Measurements from ENCODE around the gene KIF3C. TPM values are rescaled to one million over a fixed set of nuclear protein-coding genes. Genes with fewer than 3 reads are reported as not detected.

The KIF3C gene
- total and polyA plus RNA-seq, 2 of the 8 experiments (the other 6 are each of a cell fraction or from before 2014, with no cell fraction given), result 13.4 to 58.1 TPM

DNA sequence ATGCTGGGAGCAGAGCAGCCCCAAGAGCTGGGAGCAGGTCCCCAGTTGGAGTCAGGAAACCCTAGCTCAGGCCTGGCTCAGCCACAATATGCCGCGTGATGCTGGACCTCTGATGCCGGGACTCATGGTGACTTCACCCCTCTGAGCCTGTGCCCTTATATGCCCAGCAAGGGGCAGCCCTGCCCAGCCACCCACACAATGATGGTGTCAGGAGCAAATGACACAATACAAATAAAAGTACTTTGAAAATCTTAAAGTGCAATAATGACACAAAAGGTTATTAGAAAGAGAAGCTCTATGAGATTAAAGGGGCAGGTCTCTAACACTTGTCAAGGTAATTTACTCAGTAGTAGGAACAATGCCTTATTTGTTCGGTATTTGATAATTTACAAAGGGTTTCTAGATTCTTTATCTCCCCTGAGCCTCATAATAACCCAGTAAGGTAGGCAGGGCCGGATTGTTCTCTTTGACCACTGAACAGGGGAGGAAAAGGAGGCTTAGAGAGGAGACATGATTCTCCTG, 18.3 kb upstream of the KIF3C start:
- H4K8ac ChIP-seq (ENCODE audit: extremely low read depth, insufficient read depth, low read length), result peak overlapping the region; percentile 73; the same call in 1 of the 2 replicates
- no peaks in the 10 kb centered on the region for H3K79me1 ChIP-seq (ENCODE audit: low read depth, low read length)
- no peak overlapping the region for H2AFZ ChIP-seq (ENCODE audit: low read length)
- H3K4me3 ChIP-seq (ENCODE audit: extremely low read depth in 1 of 4, insufficient read depth in 2 of 4, low read depth in 3 of 4, low read length in 4 of 4), result no peak overlapping the region
- H3K9me3 ChIP-seq (ENCODE audit: insufficient read depth in 2 of 2, low read depth in 1 of 2, low read length in 1 of 2), result no peaks in the 10 kb centered on the region
- H3K79me2 ChIP-seq (ENCODE audit: control insufficient read depth in 1 of 2, insufficient read depth in 2 of 2, low read length in 2 of 2), result no peaks in the 10 kb centered on the region
- DNase-seq (ENCODE audit: low read depth in 1 of 2, low spot score in 2 of 2) (no peak), FAIRE-seq (no peak)
- H3K9ac ChIP-seq (replicated peaks in 1 of 4; ENCODE audit: extremely low read depth in 1 of 4, low read depth in 3 of 4, low read length in 3 of 4), result no peak overlapping the region
- H3K27me3 ChIP-seq (replicated peaks in 1 of 4; ENCODE audit: control insufficient read depth in 3 of 4, extremely low read depth in 1 of 4, insufficient read depth in 3 of 4, low read length in 3 of 4), result no peaks in the 10 kb centered on the region
- H3K18ac ChIP-seq (ENCODE audit: extremely low read depth, low read length), result no peak overlapping the region
- no peak overlapping the region for H3K4me2 ChIP-seq (ENCODE audit: insufficient read depth in 1 of 2, low read depth in 2 of 2, low read length in 2 of 2)
- H4K20me1 ChIP-seq (replicated peaks in 1 of 2; ENCODE audit: control insufficient read depth in 1 of 2, insufficient read depth in 2 of 2, low read length in 2 of 2), result no peaks in the 10 kb centered on the region
- no peak overlapping the region for H3K56ac ChIP-seq (replicated peaks; ENCODE audit: insufficient read length, low read depth, low read length)
- peaks cover 0 to 2% (median 0%) of the 10 kb centered on the region in 4 experiments; a peak in 1 of 7 replicates for H3K4me1 ChIP-seq (replicated peaks in 1 of 4; ENCODE audit: control insufficient read depth in 3 of 4, insufficient read depth in 4 of 4, low read length in 3 of 4)
- H2BK5ac ChIP-seq (ENCODE audit: low read depth, low read length), result no peak overlapping the region
- H2BK20ac ChIP-seq (ENCODE audit: low read length), result no peak overlapping the region
- H2BK12ac ChIP-seq (ENCODE audit: low read depth, low read length), result no peak overlapping the region
- no peak overlapping the region for H2BK120ac ChIP-seq (replicated peaks; ENCODE audit: low read depth, low read length)
- no peak overlapping the region for H3K27ac ChIP-seq (ENCODE audit: low read depth, low read length)
- no peak overlapping the region for H3K4ac ChIP-seq (replicated peaks; ENCODE audit: insufficient read length, low read depth, low read length)
- WGBS, 2 experiments (ENCODE audit: extremely low coverage in 1 of 2, insufficient coverage in 1 of 2, insufficient read length in 1 of 2, insufficient replicate concordance in 2 of 2, low coverage in 1 of 2, low lambda C conversion rate in 2 of 2, missing lambda C conversion rate in 1 of 2), result 72% methylated on average over 5 of the region's 5 CpGs; no CpG with 5 or more reads in 1 of the 2 experiments
- no peak overlapping the region for H3K14ac ChIP-seq (ENCODE audit: insufficient read length)
- CTCF ChIA-PET (ENCODE audit: partially characterized antibody), result interaction anchor here (0.8 to 2.5 kb wide), 6 partner anchors 9 to 18 kb away, joined by 3 to 8 read pairs (median 3); no protein-coding TSS in a partner anchor
- no peaks in the 10 kb centered on the region for H3K23me2 ChIP-seq (ENCODE audit: low read depth, low read length)
- H3K23ac ChIP-seq (ENCODE audit: insufficient read length), result no peak overlapping the region
- H4K5ac ChIP-seq (ENCODE audit: insufficient read length, low read depth, low read length), result no peak overlapping the region
- no peak overlapping the region for H2BK15ac ChIP-seq (ENCODE audit: low read length)
- POLR2A ChIA-PET (ENCODE audit: partially characterized antibody), result interaction anchor here (1.5 kb wide), 1 partner anchor 33 kb away, joined by 8 read pairs; the partner anchor contains the start of gene RAB10
- H4K91ac ChIP-seq (replicated peaks; ENCODE audit: insufficient read length, low read length), result no peak overlapping the region
- no peaks in the 10 kb centered on the region for H3K36me3 ChIP-seq (ENCODE audit: control insufficient read depth in 2 of 4, insufficient read depth in 4 of 4, low read length in 3 of 4)
- H2AK5ac ChIP-seq (ENCODE audit: low read depth, low read length), result no peak overlapping the region
- no peak for TF ChIP-seq EGR1 (IDR thresholded peaks at IDR 0.05; ENCODE audit: borderline replicate concordance, low read depth, low read length)
- no peak for TF ChIP-seq KDM4A (IDR thresholded peaks at IDR 0.05; ENCODE audit: low read depth, low read length, severe bottlenecking)
- no peak for TF ChIP-seq KDM5A (IDR thresholded peaks at IDR 0.05; ENCODE audit: low read length)
- no peak for TF ChIP-seq CHD1 (IDR thresholded peaks at IDR 0.05; ENCODE audit: low read depth, low read length)
- TF ChIP-seq JUND (IDR thresholded peaks at IDR 0.05; ENCODE audit: low read length), result no peak
- TF ChIP-seq SUZ12 (IDR thresholded peaks at IDR 0.05; ENCODE audit: low read length), result no peak
- TF ChIP-seq, protein P1, sequence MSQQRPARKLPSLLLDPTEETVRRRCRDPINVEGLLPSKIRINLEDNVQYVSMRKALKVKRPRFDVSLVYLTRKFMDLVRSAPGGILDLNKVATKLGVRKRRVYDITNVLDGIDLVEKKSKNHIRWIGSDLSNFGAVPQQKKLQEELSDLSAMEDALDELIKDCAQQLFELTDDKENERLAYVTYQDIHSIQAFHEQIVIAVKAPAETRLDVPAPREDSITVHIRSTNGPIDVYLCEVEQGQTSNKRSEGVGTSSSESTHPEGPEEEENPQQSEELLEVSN (IDR thresholded peaks at IDR 0.05), result no peak
- TF ChIP-seq HDAC6 (IDR thresholded peaks at IDR 0.05; ENCODE audit: low read depth, low read length), result no peak
- no peak for TF ChIP-seq SP1 (IDR thresholded peaks at IDR 0.05; ENCODE audit: low read depth, low read length)
- no peak for TF ChIP-seq MAFK (IDR thresholded peaks at IDR 0.05; ENCODE audit: low read depth, low read length)
- no peak for TF ChIP-seq CTBP2 (IDR thresholded peaks at IDR 0.05; ENCODE audit: borderline replicate concordance, insufficient read depth, insufficient read length, low read length)
- no peak for TF ChIP-seq POLR2AphosphoS5 (IDR thresholded peaks at IDR 0.05; ENCODE audit: low read depth, low read length)
- TF ChIP-seq BCL11A (IDR thresholded peaks at IDR 0.05; ENCODE audit: low read depth in 2 of 2, low read length in 2 of 2), result no peak
- TF ChIP-seq NANOG (IDR thresholded peaks at IDR 0.05; ENCODE audit: insufficient read depth, low read depth, low read length, poor library complexity, severe bottlenecking), result no peak

All from H1 (cell line).